ENCODE measurements around the gene WNT8A.

DNA sequence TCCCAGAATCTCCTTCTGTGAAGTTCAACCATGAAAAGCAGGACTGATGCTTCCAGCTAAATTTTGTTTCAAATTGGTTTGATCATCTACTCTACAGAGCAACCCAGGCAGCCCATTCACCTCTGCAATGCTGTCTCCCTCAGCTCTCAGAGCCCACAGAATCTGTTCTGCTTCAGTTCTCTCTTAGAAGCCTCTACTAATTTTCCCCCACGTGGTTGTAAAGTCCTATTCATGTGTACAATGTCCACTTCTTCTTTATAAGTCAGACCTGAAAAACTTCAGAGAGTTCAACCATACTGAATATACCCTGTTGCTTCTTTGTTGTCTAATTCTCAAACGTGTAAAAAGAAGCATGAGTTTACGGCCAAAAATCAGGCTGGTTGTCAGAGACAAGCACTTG, 29.6 kb upstream of the WNT8A start:
- TF ChIP-seq, protein P1, sequence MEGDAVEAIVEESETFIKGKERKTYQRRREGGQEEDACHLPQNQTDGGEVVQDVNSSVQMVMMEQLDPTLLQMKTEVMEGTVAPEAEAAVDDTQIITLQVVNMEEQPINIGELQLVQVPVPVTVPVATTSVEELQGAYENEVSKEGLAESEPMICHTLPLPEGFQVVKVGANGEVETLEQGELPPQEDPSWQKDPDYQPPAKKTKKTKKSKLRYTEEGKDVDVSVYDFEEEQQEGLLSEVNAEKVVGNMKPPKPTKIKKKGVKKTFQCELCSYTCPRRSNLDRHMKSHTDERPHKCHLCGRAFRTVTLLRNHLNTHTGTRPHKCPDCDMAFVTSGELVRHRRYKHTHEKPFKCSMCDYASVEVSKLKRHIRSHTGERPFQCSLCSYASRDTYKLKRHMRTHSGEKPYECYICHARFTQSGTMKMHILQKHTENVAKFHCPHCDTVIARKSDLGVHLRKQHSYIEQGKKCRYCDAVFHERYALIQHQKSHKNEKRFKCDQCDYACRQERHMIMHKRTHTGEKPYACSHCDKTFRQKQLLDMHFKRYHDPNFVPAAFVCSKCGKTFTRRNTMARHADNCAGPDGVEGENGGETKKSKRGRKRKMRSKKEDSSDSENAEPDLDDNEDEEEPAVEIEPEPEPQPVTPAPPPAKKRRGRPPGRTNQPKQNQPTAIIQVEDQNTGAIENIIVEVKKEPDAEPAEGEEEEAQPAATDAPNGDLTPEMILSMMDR (conservative IDR thresholded peaks at IDR 0.05; ENCODE audit: low read depth, low read length): no peak
- no peak for TF ChIP-seq RCOR1 (IDR thresholded peaks at IDR 0.05; ENCODE audit: insufficient replicate concordance, low read length)
- no peak for TF ChIP-seq RFX5 (IDR thresholded peaks at IDR 0.05; ENCODE audit: low read depth, low read length)
- TF ChIP-seq NFE2L2 (IDR thresholded peaks at IDR 0.05; ENCODE audit: low read depth, low read length): no peak
- no peak for TF ChIP-seq POLR2A (IDR thresholded peaks at IDR 0.05; ENCODE audit: low read depth, low read length)
- TF ChIP-seq MAFK (IDR thresholded peaks at IDR 0.05; ENCODE audit: low read depth, low read length): no peak
